COLO829 (cell line): ENCODE data around the gene TUBB2B.

Experiments used
- DNase-seq: peaks from one replicate; pipeline ENCODE4 v3.0.0; 2012; ENCODE audit warnings: low spot score

The TUBB2B gene

GRCh38 chr6:3227363-3228045 lies at the start of gene TUBB2B:
Gene TUBB2B (minus strand): TSS chr6:3227653. CDS start chr6:3227543, 110 bp downstream.
- DNase-seq: no peak

DNA sequence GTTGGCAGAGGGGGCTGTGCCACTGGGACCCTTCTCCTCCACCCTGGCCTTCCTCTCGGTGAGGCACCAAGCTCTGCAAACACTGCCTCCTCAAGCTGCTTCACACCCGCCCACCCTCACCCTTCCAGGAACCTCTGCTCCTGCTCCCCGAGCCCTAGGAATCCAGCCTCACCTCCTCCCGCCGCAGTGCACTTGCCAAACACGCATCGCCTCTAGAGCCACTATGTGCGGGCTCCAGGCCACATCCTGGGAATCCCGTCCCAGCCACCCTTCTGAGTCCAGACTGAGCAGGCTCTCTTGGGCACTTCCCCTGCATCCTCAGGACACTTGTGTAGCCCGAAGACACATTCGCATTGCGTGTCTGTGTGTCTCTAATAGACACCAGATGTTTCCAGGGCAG lies 49.8 kb upstream of the TUBB2B start:
- DNase-seq: no peak

DNA sequence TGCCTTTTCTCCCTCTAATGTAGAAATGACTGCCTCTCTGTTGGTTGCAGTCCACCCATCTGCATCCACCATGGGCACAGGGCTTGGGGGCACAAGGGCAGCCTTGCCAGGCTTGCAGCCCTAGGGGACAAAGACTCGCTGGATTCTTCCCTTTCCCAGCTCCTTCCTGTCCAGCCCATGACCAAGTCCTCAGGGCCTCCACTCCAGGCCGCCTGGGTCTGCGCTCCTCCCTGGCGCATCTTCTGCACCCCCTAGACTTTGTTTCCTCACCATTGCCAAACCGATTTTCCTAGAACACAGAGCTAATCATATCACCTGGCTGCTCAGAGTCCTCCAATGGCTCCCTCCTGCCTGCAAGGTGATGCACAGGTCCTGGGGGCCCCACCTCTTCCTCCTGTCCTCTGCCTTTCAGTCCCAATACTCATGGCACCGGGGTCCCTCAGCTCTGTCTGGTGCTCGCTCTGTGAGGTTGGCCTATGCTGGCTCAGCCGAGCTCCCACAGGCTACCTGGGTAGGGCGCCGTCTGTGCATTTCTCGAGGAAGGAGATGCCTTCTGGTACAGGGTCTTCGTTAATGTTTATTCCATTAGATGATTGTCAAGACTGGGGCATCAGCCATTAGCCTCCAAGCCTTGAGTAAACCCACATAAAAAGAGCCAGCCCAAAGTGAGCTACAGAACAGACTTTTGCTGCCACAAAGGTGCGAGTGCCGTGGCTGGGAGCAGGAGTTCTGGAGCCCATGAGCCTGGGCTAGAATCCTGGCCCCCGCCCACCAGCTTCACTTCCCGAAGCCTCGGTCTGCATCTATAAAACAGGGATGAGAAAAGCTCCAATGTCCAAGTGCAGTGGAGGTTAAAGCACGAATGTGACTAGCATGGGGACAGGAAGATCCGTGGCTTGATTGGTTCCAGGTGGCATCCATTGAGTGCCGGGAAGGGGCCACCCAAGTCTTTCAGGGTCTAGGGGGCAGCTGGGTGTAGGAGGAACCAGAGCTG lies 49.0 kb upstream of the TUBB2B start:
- no peak for DNase-seq

DNA sequence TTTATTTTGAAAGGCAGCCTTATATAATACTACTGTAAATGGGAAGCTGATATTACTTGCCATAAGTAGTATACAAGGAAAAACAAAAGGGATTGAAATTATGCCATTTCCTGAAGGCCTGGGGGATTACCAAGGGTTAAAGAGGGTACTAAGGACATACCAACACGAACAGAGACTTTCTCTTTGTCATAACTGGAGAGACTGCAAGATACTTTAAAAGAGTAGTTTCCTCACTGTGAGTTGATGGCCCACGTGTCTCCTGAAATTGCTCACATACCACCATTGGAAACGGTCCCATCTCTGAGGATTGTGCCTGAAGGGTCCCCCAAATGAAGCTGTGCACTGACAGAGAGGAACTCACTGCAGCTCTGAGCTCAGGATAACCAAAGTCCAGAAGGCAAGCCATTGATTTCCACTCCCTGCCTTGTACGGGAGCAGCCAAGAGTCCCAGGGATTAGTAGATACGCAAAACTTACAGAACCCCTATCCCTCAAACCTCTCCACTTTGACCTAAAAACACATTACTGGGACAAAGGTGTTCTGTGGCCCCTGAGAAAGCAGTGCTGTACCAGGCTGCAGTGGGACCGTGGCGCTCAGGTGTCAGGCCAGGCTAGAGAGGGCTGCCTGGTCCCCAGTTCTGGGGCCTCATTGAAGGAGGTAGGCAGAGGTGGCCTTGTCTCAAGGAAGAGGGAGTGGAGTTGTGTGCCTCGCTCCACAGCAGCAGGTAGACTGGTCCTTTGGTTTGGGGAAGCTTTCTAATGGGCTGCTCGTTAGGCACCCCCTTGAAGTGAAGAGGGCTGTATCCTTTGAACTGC lies 46.5 kb upstream of the TUBB2B start:
- no peak for DNase-seq

- no peak for DNase-seq
These were observed 45.6 kb upstream of the TUBB2B start for GRCh38 chr6:3272911-3273547.

GRCh38 chr6:3271756-3272155 lies 44.3 kb upstream of the TUBB2B start:
- no peak for DNase-seq

- no peak for DNase-seq
These were observed 42.8 kb upstream of the TUBB2B start for GRCh38 chr6:3270258-3270657.

- no peak for DNase-seq
These were observed 42.0 kb upstream of the TUBB2B start for GRCh38 chr6:3269281-3269975.

GRCh38 chr6:3268680-3269079 lies 41.2 kb upstream of the TUBB2B start:
- DNase-seq: no peak

- no peak for DNase-seq
These were observed 39.7 kb upstream of the TUBB2B start for GRCh38 chr6:3267162-3267561.

DNA sequence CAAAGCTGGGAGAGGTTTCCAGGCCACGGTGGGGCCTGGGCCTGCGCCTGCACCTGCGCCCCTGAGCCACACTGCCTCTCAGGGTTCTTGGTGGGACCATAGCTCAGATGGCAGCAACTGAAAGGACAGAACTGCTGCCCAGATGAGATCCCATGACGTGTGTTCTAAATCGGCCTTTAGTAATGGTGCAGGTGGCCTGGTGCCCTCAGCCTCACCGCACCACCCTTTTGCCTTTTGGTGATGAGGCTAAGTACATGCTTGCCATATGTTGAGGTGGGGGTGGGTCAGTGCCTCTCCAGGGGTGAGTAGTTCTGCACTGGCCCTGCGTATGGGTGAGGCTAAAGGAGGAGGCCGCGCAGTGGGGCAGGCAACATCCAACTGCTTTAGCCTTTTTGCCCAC lies 38.7 kb upstream of the TUBB2B start:
- DNase-seq: no peak

DNA sequence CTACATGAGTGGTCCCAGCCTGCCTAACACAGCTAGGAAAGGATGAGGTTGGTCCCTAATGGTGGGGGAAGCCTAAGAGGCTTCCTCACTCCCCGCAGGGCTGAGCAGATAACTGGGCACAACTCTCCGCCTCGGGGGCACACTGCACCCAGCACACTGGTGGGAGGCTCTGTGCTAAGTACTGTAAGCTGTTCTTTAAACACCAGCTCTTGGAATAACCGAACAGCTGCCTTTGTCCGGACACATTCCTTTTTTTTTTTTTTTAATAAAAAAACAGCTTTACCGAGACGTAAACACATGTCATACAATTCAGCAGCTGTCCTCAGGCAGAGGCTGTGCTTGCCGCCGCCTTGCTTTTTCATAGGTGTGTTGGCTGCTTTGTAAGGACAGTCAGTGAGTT lies 38.2 kb upstream of the TUBB2B start:
- no peak for DNase-seq

DNA sequence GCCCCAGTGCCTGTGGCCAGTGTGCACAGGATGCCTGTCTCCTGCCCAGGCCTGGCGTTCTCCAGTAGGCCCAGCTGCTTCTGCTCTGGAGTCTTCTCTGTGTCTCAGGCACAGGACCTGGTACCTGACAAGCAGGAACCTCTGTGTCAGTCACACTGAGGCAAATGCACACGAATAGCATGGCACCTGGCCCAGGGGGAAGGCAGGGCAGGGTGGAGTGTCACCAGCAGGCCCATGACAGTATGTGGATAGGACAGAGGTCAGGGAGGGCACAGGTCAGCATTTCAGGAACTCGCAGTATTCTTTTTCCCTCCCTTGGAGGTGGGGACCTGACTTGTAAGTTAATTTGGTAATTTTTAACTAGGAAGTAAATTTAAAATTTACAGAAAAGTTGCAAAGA lies 36.9 kb upstream of the TUBB2B start:
- no peak for DNase-seq

DNA sequence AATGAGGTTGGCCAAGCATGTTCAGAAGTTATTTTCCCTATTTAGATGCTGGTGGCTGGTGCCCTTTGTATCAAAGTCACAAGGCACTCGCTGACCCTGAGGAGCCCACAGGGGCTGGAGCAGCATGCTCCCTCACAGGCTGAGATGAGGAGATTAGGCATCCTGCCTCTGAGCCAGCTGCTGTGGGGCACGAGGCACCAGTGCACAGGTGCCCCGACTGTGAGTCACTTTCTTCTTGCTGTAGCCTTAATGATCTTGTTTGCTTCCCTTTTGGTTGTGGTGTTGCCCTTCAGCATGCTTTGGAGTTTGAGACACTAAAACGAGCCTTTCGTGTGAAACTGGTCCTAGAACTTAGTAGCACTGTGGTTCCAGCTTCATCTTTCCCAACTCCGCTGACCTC lies 35.6 kb upstream of the TUBB2B start:
- no peak for DNase-seq

DNA sequence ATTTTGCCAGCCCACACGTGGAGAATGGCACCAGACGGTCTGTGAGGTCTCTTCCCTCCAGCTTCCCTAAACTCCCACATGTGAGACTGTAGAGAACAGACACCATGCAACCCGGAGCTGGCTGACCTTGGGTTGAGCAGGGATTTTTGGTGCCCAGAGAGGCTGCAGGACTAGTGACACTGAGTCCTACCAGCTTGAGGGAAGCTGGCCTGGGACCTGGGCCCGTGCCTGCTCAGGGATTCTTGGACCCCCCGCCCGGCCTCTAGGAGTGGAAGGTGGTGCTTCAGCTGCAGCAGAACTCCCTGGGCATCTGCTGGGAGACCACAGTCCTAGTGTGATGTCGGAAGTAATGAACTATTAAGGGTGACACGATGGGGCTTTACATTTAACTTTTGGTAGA lies 34.5 kb upstream of the TUBB2B start:
- no peak for DNase-seq

DNA sequence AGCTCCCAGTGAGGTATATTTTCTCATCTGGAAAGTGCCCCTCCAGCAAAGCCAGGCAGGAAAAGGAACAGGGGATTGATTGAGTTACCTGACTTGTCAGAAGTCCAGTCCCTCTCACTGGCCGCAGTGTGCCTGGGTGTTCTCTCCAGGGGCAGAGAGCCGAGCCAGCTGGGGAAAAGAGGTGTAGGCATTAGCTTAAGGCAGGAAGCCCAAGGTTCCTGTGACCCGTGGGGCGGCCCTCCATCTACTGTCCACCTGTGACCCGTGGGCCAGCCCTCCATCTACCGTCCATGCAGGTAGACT lies 34.0 kb upstream of the TUBB2B start:
- no peak for DNase-seq

DNA sequence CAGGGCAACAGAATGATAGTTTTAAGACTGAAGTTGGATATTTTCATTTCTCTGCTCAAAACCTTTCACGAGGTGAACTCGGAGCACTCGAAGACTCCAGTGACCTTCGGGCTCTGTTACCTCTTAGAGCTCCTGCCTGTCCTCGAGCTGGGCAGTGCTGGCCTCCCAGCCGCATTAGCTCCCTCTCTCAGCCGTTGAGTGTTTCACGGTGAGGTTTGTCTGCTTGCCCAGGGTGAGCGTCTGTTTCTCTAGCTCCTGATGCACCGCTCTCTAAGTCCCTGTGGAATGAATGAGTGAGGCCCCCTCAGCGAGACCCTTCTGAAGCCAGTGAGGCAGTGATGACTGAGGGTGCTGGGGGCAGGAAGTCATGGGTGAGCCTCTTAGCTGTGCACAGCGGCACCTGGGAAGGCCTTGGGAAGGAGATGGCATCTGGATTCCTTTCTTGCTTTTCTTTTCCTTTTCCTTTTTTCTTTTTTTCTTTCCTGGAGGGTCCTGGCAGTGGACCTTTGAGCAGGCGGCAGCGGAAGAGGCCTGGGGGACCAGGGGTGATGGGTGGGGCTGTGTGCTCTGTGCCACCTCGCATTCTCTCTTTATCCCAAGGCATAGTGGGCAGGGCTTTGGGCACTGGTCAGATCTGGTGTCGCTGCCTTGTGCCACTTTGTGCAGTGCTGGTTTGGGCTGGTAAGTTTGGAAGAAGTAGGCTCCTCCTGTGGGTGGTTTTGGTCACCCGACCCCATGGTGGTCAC lies 33.5 kb upstream of the TUBB2B start:
- no peak for DNase-seq

DNA sequence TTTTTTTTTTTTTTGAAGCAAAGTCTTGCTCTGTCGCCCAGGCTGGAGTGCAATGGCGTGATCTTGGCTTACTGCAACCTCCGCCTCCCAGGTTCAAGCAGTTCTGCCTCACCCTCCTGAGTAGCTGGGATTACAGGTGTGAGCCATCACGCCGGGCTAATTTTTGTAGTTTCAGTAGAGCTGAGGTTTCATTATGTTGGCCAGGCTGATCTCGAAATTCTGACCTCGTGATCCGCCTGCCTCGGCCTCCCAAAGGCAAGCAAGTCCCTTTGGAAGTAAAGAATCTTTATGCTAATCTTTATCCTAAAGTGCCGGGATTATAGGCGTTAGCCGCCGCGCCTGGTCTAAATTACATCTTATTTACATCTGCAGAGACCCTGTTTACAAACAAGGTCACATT lies 32.8 kb upstream of the TUBB2B start:
- DNase-seq: no peak

DNA sequence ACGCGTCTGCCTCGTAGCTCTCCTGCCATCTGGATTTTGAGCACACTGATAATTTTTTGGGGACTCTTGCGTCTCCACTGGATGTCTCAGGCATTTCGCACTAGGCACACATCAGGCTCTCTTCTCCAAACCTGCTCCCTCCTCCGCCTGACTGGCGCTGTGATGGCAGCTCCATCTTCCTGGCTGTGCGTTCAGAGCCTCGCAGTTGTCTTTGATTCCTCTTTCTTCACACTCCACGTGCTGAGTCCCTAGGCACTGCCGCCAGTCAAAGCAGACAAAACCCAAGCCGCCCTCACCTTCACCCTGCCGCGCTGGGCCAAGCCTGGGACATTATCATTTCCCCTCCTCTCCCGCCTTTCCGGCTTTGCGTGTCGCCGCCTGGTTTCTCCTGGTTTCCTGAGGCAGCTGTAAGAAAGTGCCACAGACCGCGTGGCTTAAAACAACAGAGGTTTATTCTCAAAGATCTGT lies 32.1 kb upstream of the TUBB2B start:
- peak; percentile 35 for DNase-seq

DNA sequence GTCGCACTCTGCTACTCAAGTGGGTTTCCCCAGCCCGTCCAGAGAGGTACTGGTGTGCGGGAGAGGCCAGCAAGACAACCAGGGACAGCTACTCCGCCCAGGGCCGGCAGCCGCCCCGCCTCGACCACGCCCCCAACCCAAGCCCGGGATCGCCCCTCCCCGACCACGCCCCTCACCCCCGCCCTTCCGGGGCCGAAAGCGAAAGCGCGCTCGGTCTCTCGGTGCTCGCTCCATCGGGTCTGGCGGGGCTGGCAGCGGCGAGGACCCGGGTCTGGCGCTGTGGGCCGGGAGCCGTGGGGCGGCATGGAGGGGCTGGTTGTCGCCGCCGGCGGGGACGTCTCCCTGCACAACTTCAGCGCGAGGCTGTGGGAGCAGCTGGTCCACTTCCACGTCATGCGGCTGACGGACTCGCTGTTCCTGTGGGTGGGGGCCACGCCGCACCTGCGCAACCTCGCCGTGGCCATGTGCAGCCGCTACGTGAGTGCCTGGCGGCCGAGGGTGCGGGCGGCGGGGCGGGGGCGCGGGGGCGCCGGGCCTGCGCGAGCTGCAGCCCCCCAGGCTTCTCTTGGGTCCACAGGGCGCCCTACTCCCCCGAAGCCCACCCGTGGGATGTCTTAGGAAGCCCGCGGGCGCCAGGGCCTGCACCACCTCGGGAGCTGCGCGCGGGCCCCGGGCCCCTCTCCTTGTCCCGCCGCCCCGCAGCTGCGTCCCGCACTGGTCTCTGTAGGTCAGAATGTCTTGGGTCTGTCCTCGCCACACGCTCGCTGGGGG lies 31.5 kb upstream of the TUBB2B start, which contains the start of gene PSMG4:
TSS of gene PSMG4 (plus strand) at position 228 of the 771 bp plus-strand sequence. CDS start at position 304, 76 bp downstream.
- peak; percentile 96 for DNase-seq
